Measurements from ENCODE around the gene MCRIP1. TPM values are rescaled to one million over a fixed set of nuclear protein-coding genes. Genes with fewer than 3 reads are reported as not detected.

Gene MCRIP1
- polyA plus RNA-seq (ENCODE audit: insufficient read length in 3 of 3) = 100 to 1,000 TPM; 102 to 124 (median 122) TPM
- long read RNA-seq, donor 1, transcript MCRIP1-203 (6 exons, 925 nt) = minor isoform, 12 of 80 reads
- long read RNA-seq, donor 1, transcript MCRIP1-201 (5 exons, 1,209 nt) = major isoform, 43 of 80 reads
- long read RNA-seq, donor 1, transcript MCRIP1-207 (4 exons, 2,775 nt) = minor isoform, 7 of 80 reads
- long read RNA-seq, donor 1, partial matches to known transcripts = 8 of 80 reads
- long read RNA-seq, donor 1, other reads (novel, unspliced or antisense) = 0 of 80 reads
- long read RNA-seq, donor 2, transcript MCRIP1-203 (6 exons, 925 nt) = minor isoform, 29 of 111 reads
- long read RNA-seq, donor 2, transcript MCRIP1-210 (4 exons, 577 nt) = minor isoform, 5 of 111 reads
- long read RNA-seq, donor 2, transcript MCRIP1-207 (4 exons, 2,775 nt) = minor isoform, 6 of 111 reads
- long read RNA-seq, donor 2, transcript MCRIP1-201 (5 exons, 1,209 nt) = major isoform, 68 of 111 reads
- long read RNA-seq, donor 2, partial matches to known transcripts = 0 of 111 reads
- long read RNA-seq, donor 2, other reads (novel, unspliced or antisense) = 0 of 111 reads
- long read RNA-seq, donor 3, transcript MCRIP1-201 (5 exons, 1,209 nt) = major isoform, 46 of 85 reads
- long read RNA-seq, donor 3, transcript MCRIP1-203 (6 exons, 925 nt) = minor isoform, 22 of 85 reads
- long read RNA-seq, donor 3, transcript MCRIP1-207 (4 exons, 2,775 nt) = minor isoform, 7 of 85 reads
- long read RNA-seq, donor 3, partial matches to known transcripts = 0 of 85 reads
- long read RNA-seq, donor 3, other reads (novel, unspliced or antisense) = 0 of 85 reads
- long read RNA-seq, donor 4, transcript MCRIP1-203 (6 exons, 925 nt) = minor isoform, 21 of 89 reads
- long read RNA-seq, donor 4, transcript MCRIP1-201 (5 exons, 1,209 nt) = major isoform, 44 of 89 reads
- long read RNA-seq, donor 4, transcript MCRIP1-207 (4 exons, 2,775 nt) = minor isoform, 7 of 89 reads
- long read RNA-seq, donor 4, partial matches to known transcripts = 0 of 89 reads
- long read RNA-seq, donor 4, other reads (novel, unspliced or antisense) = 0 of 89 reads
- long read RNA-seq, donor 5, transcript MCRIP1-203 (6 exons, 925 nt) = minor isoform, 12 of 33 reads
- long read RNA-seq, donor 5, transcript MCRIP1-201 (5 exons, 1,209 nt) = major isoform, 17 of 33 reads
- long read RNA-seq, donor 5, partial matches to known transcripts = 0 of 33 reads
- long read RNA-seq, donor 5, other reads (novel, unspliced or antisense) = 0 of 33 reads
- long read RNA-seq, donor 6, transcript MCRIP1-201 (5 exons, 1,209 nt) = major isoform, 39 of 81 reads
- long read RNA-seq, donor 6, transcript MCRIP1-203 (6 exons, 925 nt) = minor isoform, 10 of 81 reads
- long read RNA-seq, donor 6, transcript MCRIP1-207 (4 exons, 2,775 nt) = minor isoform, 14 of 81 reads
- long read RNA-seq, donor 6, partial matches to known transcripts = 5 of 81 reads
- long read RNA-seq, donor 6, other reads (novel, unspliced or antisense) = 0 of 81 reads
- long read RNA-seq, donor 7, transcript MCRIP1-201 (5 exons, 1,209 nt) = major isoform, 43 of 95 reads
- long read RNA-seq, donor 7, transcript MCRIP1-207 (4 exons, 2,775 nt) = minor isoform, 13 of 95 reads
- long read RNA-seq, donor 7, transcript MCRIP1-210 (4 exons, 577 nt) = minor isoform, 8 of 95 reads
- long read RNA-seq, donor 7, transcript MCRIP1-203 (6 exons, 925 nt) = minor isoform, 6 of 95 reads
- long read RNA-seq, donor 7, partial matches to known transcripts = 21 of 95 reads
- long read RNA-seq, donor 7, other reads (novel, unspliced or antisense) = 0 of 95 reads
- long read RNA-seq, donor 8, transcript MCRIP1-203 (6 exons, 925 nt) = minor isoform, 9 of 46 reads
- long read RNA-seq, donor 8, transcript MCRIP1-210 (4 exons, 577 nt) = minor isoform, 5 of 46 reads
- long read RNA-seq, donor 8, transcript MCRIP1-201 (5 exons, 1,209 nt) = major isoform, 26 of 46 reads
- long read RNA-seq, donor 8, partial matches to known transcripts = 0 of 46 reads
- long read RNA-seq, donor 8, other reads (novel, unspliced or antisense) = 0 of 46 reads
- long read RNA-seq, donor 9, transcript MCRIP1-211 (3 exons, 751 nt) = minor isoform, 5 of 122 reads
- long read RNA-seq, donor 9, transcript MCRIP1-212 (5 exons, 2,979 nt) = minor isoform, 5 of 122 reads
- long read RNA-seq, donor 9, transcript MCRIP1-201 (5 exons, 1,209 nt) = major isoform, 76 of 122 reads
- long read RNA-seq, donor 9, transcript MCRIP1-203 (6 exons, 925 nt) = minor isoform, 17 of 122 reads
- long read RNA-seq, donor 9, partial matches to known transcripts = 10 of 122 reads
- long read RNA-seq, donor 9, other reads (novel, unspliced or antisense) = 0 of 122 reads
- long read RNA-seq, donor 10, transcript MCRIP1-203 (6 exons, 925 nt) = minor isoform, 14 of 92 reads
- long read RNA-seq, donor 10, transcript MCRIP1-207 (4 exons, 2,775 nt) = minor isoform, 9 of 92 reads
- long read RNA-seq, donor 10, transcript MCRIP1-210 (4 exons, 577 nt) = minor isoform, 6 of 92 reads
- long read RNA-seq, donor 10, transcript MCRIP1-201 (5 exons, 1,209 nt) = major isoform, 51 of 92 reads
- long read RNA-seq, donor 10, partial matches to known transcripts = 9 of 92 reads
- long read RNA-seq, donor 10, other reads (novel, unspliced or antisense) = 0 of 92 reads
- long read RNA-seq, donor 11, transcript MCRIP1-201 (5 exons, 1,209 nt) = major isoform, 18 of 60 reads
- long read RNA-seq, donor 11, transcript MCRIP1-203 (6 exons, 925 nt) = minor isoform, 14 of 60 reads
- long read RNA-seq, donor 11, partial matches to known transcripts = 20 of 60 reads
- long read RNA-seq, donor 11, other reads (novel, unspliced or antisense) = 0 of 60 reads
- long read RNA-seq, donor 12, transcript MCRIP1-211 (3 exons, 751 nt) = minor isoform, 7 of 99 reads
- long read RNA-seq, donor 12, transcript MCRIP1-203 (6 exons, 925 nt) = minor isoform, 18 of 99 reads
- long read RNA-seq, donor 12, transcript MCRIP1-207 (4 exons, 2,775 nt) = minor isoform, 9 of 99 reads
- long read RNA-seq, donor 12, transcript MCRIP1-201 (5 exons, 1,209 nt) = major isoform, 61 of 99 reads
- long read RNA-seq, donor 12, partial matches to known transcripts = 0 of 99 reads
- long read RNA-seq, donor 12, other reads (novel, unspliced or antisense) = 0 of 99 reads
- long read RNA-seq, donor 13, transcript MCRIP1-201 (5 exons, 1,209 nt) = major isoform, 15 of 45 reads
- long read RNA-seq, donor 13, transcript MCRIP1-207 (4 exons, 2,775 nt) = minor isoform, 6 of 45 reads
- long read RNA-seq, donor 13, transcript MCRIP1-203 (6 exons, 925 nt) = minor isoform, 7 of 45 reads
- long read RNA-seq, donor 13, partial matches to known transcripts = 10 of 45 reads
- long read RNA-seq, donor 13, other reads (novel, unspliced or antisense) = 0 of 45 reads
- long read RNA-seq, donor 14 = 0 reads
- long read RNA-seq, donor 15 = 0 reads
- long read RNA-seq, donor 16, transcript MCRIP1-207 (4 exons, 2,775 nt) = minor isoform, 6 of 85 reads
- long read RNA-seq, donor 16, transcript MCRIP1-201 (5 exons, 1,209 nt) = major isoform, 56 of 85 reads
- long read RNA-seq, donor 16, transcript MCRIP1-203 (6 exons, 925 nt) = minor isoform, 14 of 85 reads
- long read RNA-seq, donor 16, partial matches to known transcripts = 0 of 85 reads
- long read RNA-seq, donor 16, other reads (novel, unspliced or antisense) = 0 of 85 reads

DNA sequence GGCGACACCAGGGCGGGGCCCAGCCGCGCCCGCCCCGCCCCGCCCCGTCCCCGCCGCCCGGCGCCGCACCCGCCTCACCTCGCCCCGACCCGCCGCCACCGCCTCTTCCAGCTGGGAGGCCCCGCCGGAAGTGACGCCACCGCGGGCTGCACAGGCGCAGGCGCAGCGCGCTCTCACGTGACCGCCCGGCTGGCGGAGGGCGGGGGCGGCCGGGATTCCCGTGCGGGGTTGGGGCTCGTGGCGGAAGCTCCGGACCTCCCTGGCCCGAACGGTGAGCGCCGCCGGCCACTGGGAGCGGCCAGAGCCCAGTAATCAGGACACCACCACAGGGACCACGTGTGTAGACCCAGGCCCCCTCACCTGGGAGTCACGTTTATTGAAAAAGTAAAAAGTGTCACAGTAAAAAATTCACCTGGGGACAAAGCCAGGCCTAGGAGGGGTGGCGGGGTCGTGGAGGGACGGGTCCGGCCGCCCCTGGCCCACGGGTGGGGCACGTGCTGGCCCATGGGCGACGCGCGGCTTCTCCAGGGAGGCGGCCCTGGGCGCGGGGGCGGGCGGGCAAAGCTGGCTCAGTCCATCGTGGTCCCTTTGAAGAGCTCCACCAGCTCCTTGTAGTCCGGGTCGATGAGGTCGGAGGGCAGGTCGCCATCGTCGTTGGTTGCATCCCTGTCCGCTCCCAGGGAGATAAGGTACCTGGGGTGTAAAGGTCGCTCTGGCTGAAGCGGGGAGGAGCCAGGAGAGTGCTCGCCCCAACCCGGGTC is at the start of gene MCRIP1:
Gene MCRIP1, minus strand, starts transcription at position 132 of the 761 bp plus-strand sequence. CDS start 8,785 bp downstream, outside the sequence.
- DNase-seq = peak; percentile 94

DNA sequence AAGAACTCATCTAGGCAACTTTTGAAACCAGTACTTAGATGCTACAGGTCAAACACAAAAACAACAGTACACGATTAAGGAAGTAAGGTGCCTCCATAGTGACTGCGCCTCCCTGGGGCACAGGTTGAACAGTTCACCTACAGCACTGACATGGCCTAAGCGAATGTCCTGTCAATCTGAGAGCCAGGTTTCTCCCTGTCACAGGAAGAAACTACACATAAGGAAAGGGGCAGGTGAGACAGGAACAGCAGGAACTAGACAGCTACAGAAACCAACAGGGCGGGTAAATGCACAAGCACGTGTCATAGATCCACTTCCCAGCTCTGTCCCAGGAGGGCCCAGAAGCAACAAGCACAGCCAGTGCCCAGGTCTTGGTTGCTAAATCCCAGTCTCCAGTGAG is 46.0 kb upstream of the MCRIP1 start:
- no peak for DNase-seq

DNA sequence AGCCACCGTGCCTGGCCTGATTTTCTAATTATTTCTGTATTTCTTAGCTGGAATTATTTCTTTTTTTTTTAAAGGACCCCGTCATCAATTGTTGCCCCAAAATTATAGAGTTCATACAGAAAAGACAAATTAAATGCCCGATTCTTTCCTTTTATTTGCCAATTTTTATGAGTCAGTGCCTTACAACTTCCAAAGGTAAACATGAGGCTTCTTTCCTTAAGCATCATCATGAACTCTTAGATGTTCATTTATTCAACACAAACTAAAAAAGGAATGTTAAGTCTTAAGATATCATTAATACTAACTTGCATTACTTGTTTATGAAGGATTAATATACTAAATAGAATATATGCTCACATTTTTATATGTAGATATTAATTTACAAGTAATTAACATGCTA is 45.2 kb upstream of the MCRIP1 start:
- no peak for DNase-seq

DNA sequence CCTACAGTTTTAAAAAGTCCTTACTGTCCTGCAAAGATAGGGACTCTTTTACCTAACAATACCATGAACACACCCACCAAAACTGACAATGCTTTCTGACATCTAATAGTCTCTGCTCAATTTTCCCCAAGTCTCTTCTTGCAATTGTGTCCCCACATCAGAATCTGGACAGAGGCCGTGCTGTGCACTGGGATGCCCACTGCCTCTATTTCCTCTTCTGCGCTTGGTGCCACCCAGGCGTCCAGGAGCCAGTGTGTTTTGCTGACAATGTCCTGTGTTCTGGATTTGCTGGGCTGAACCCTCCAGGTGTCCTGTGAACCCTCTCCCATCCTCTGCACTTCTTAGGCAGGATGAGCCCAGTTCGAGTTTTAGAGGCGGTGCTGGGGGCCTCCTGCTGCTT is 44.5 kb upstream of the MCRIP1 start:
- no peak for DNase-seq

- DNase-seq = peak; percentile 89
These were observed 38.5 kb upstream of the MCRIP1 start for GRCh38 chr17:81871387-81872230.

GRCh38 chr17:81870981-81871386 is 37.9 kb upstream of the MCRIP1 start, which contains the start of gene ARHGDIA:
TSS of gene ARHGDIA (minus strand) at chr17:81871337. CDS start at chr17:81869930, 1,407 bp downstream.
- no peak for DNase-seq

GRCh38 chr17:81870131-81870980 is 37.3 kb upstream of the MCRIP1 start:
- DNase-seq = no peak

GRCh38 chr17:81869221-81870130 is 36.4 kb upstream of the MCRIP1 start:
- no peak for DNase-seq

- no peak for DNase-seq
These were observed 35.7 kb upstream of the MCRIP1 start for GRCh38 chr17:81868674-81869220.

DNA sequence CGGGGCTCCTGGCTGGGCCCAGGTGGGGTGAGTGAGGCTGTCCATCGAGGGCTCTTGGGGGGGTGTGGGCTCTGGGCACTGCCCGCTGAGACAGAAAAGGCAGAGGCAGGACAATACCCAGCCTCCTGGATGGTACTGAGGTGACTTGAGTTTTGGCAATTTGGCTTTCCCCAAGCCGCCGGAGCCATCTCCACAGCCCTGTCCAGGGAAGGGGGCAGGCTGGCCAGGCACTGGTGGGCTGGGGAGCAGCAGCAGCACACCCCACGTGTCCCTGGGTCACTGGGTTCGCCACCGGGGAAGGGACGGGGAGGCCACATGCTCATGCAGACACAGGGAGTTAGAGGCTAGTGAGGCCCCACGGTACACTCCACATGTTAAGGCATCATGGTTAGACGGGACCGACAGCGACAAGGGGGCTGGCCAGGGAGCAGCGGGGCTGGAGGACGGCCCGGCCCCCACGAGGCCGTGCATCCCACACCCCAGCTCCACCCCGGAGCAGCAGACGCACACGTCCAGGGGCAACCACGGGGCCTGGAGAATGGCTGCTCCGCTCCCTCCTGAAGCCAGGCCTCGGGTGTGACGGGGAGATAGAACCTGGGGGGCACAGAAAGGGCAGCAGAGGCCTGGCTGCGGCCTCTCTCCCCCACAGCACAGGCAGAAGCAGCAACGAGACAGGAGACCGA is 35.0 kb upstream of the MCRIP1 start:
- DNase-seq = no peak

- no peak for DNase-seq
These were observed 34.3 kb upstream of the MCRIP1 start for GRCh38 chr17:81867170-81867990.
